Activated CD4-positive, alpha-beta T cell treated with anti-CD3 and anti-CD28 coated beads, Interleukin-2, amount 50 U/mL, for 48 hours (primary cell): ENCODE data around the gene PPP1CC.

Source experiments
- DNase-seq, 2 experiments: peaks; one replicate each; pipeline ENCODE4 v3.0.0-alpha.2; 2020

PPP1CC gene

DNA sequence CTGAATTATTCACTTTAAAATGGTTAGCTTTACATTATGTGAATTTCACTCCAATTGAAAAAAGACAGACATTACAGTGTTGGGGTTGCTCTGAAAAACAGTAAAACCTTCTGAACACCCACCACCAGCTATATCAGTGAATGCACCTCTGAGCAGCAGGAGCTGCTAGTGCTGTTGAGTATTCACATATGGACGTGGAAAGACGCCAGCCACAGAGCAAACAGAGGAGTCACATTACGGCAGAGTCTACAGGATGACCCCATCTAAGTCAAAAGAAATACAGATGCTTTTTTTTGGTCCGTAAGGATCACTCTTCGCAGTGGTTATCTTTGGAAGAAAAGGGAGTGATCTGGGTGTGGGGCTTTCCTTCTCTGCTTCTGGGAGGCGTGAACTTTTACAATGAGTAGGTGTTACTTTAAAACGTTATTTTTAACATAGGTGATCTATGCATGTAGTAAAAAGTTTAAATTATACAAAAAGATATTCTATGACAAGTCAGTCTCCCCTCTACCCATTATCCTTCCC is 58.3 kb downstream of the PPP1CC start:
- DNase-seq, result no peak

DNA sequence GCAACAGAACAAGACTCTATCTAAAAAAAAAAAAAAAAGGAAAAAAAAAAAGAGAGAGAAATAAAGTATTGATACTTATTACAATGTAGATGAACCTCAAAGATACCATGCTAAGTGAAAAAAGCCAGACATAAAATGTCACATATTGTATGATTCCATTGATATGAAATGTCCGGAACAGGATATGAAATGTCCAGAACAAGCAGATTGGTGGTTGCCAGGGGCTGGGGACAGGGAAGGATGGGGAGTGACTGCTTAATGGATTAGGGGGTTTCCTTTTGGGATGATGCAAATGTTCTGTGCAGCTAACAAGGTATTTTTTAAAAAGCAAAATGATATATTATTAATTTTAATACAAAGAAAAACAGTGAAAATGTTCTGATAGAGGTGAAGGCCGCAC is 58.8 kb downstream of the PPP1CC start:
- no peak for DNase-seq

DNA sequence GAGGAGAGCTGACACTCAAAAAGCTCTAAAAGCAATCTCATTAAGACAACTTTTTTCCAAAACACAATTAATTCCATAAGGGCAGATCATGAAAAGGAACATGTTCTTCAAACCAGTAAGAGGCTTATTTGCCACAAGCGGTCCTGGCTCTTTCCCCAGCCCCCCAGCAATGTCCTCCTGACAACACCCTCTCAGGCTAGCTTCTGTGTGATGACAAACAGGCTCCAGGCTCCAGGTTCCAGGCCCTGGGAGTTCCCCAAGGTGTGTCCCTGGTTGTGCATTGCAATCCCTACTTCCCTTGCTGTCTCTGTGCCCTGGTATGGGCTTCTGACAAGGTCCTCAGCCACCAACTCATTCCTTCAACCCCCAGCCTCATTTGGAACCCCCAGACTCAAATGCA is 62.7 kb downstream of the PPP1CC start:
- no peak for DNase-seq

- no peak for DNase-seq
Observed at GRCh38 chr12:110679201-110679600, 63.5 kb downstream of the PPP1CC start.

GRCh38 chr12:110677982-110678381 is 64.7 kb downstream of the PPP1CC start:
- no peak for DNase-seq

DNA sequence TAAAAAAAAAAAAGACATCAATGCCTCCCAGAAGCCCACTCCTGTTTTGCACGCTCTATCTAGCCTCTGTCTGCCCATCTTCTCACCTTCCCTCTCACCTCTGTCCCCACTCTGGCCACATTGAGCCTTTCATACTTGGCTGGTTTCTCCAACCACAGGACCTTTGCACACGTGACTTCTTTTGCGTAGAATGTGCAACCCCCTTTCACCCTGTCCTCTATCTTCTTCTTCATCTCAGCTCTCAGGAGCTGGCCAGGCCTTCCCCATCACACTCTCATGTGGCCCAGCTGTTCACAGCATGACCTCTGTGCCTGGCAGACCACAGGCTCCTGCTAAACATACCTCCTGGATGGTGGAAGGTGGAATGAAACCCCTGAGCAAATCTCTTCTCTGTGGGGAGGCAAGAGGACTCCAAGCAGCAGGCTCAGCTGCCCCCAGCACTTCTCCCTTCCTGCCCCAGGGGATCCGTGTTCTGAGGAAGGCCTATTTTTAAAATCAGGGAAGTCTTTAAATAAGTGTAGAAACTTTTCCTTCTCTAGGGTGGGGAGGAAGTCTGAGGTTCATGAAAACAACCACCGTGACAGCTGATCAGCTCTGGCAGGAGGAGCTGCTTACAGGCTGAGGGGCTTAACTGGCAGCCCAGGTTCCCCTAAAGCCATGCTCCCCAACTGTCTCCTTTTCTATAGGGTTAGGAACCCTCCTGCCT is 65.3 kb downstream of the PPP1CC start:
- DNase-seq, result no peak

DNA sequence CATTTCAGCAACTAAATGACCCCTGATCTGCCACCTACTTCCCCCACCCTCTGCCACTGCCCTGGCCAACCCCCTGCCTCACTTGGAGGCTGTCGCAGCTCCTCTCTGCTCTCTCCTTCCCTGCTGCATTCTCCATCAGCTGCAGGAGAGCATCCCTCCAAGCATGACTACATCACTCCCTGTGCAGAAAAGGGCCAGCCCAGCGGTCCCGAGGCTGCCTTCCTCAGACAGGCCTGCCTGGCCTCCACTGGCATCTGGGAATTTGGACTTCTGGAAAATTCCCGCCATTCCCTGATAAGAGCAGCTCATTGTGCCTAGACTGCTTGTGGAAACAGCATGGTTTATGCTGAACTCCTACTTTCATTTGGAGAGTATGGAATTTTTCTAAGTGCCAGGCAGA is 66.5 kb downstream of the PPP1CC start:
- DNase-seq, result no peak

- DNase-seq, result peak; percentile 45 to 57
Observed at GRCh38 chr12:110670161-110670701, 72.5 kb downstream of the PPP1CC start.
